SJSA1 (cell line): Measurements from ENCODE around the gene MXRA5. TPM values are rescaled to one million over a fixed set of nuclear protein-coding genes. Genes with fewer than 3 reads are reported as not detected.
"Not testable (repeated sequence)": the region's sequence is repeated elsewhere in the genome, so short reads cannot be mapped to it uniquely, and the experiment has no call there.

Experiments used
- DNase-seq, 2 experiments: peaks; one replicate each; pipeline ENCODE4 v3.0.0-alpha.2; 2015 to 2020; ENCODE audit warnings: low spot score in 2 of 2, low read depth in 1 of 2
- H3K27ac ChIP-seq: fragments of 250-450 bp; sonication (Bioruptor Pico); 2 replicates; pipeline ENCODE4 v1.5.1; 2020; ENCODE audit warnings: mild to moderate bottlenecking, moderate library complexity
- H3K27me3 ChIP-seq: fragments of 250-450 bp; sonication (Bioruptor Pico); replicated peaks from 2 replicates; pipeline ENCODE4 v1.5.1; 2020; ENCODE audit warnings: mild to moderate bottlenecking, moderate library complexity
- H3K36me3 ChIP-seq: fragments of 250-450 bp; sonication (Bioruptor Pico); 2 replicates; pipeline ENCODE4 v1.5.1; 2020; ENCODE audit warnings: mild to moderate bottlenecking
- H3K4me1 ChIP-seq: fragments of 250-450 bp; sonication (Bioruptor Pico); replicated peaks from 2 replicates; pipeline ENCODE4 v1.6.1; 2021; ENCODE audit warnings: mild to moderate bottlenecking
- H3K4me3 ChIP-seq: fragments of 250-450 bp; sonication (Bioruptor Pico); 2 replicates; pipeline ENCODE4 v1.5.1; 2020; ENCODE audit warnings: mild to moderate bottlenecking
- H3K9me3 ChIP-seq: fragments of 250-450 bp; sonication (Bioruptor Pico); replicated peaks from 2 replicates; pipeline ENCODE4 v1.5.1; 2020; ENCODE audit warnings: mild to moderate bottlenecking
- total RNA-seq: library from RNA; depleted of rRNA; stranded (reverse); fragments of >200 nt; shearing (Covaris generic); gene quantifications from 2 replicates; pipeline ENCODE4 v1.2.3, GENCODE V29; 2014

The MXRA5 gene
- total RNA-seq, 1 experiment from 2014 or later = 0.32 TPM

- no peaks in the 10 kb centered on the region for H3K36me3 ChIP-seq
- no peaks in the 10 kb centered on the region for H3K27me3 ChIP-seq
- DNase-seq = no peak
- no peaks in the 10 kb centered on the region for H3K4me1 ChIP-seq
- no peak overlapping the region for H3K27ac ChIP-seq
- H3K4me3 ChIP-seq = no peak overlapping the region
- no peaks in the 10 kb centered on the region for H3K9me3 ChIP-seq
Measured at GRCh38 chrX:3360881-3361280, 14.4 kb upstream of the MXRA5 start.

- H3K27me3 ChIP-seq, H3K9me3 ChIP-seq, H3K4me3 ChIP-seq, H3K27ac ChIP-seq, DNase-seq, H3K4me1 ChIP-seq, H3K36me3 ChIP-seq: not testable (repeated sequence)
Measured at GRCh38 chrX:3352741-3353140, 6.3 kb upstream of the MXRA5 start.

- Histone ChIP-seq H3K9me3 (no peaks in the 10 kb centered on the region), H3K4me3 (no peak overlapping the region), H3K36me3 (no peaks in the 10 kb centered on the region), H3K27me3 (no peaks in the 10 kb centered on the region), H3K4me1 (peaks cover 2% of the 10 kb centered on the region), H3K27ac (no peak overlapping the region)
- no peak for DNase-seq
Measured at GRCh38 chrX:3351276-3351675, 4.8 kb upstream of the MXRA5 start.

GRCh38 chrX:3348191-3348590, 1.7 kb upstream of the MXRA5 start:
- Histone ChIP-seq H3K36me3 (no peaks in the 10 kb centered on the region), H3K27ac (no peak overlapping the region), H3K4me1 (peaks cover 18% of the 10 kb centered on the region), H3K27me3 (no peaks in the 10 kb centered on the region), H3K9me3 (no peaks in the 10 kb centered on the region), H3K4me3 (no peak overlapping the region)
- no peak for DNase-seq

- peaks cover 18% of the 10 kb centered on the region for H3K4me1 ChIP-seq
- no peaks in the 10 kb centered on the region for H3K36me3 ChIP-seq
- peak overlapping the region; percentile 47 for H3K4me3 ChIP-seq
- peak overlapping the region; percentile 92 for H3K27ac ChIP-seq
- H3K27me3 ChIP-seq = no peaks in the 10 kb centered on the region
- no peaks in the 10 kb centered on the region for H3K9me3 ChIP-seq
- DNase-seq = peak; percentile 66 to 71
Measured at GRCh38 chrX:3345281-3346191, 916 bp downstream of the MXRA5 start.

- H3K36me3 ChIP-seq, H3K4me3 ChIP-seq, H3K9me3 ChIP-seq, H3K27me3 ChIP-seq, H3K27ac ChIP-seq, DNase-seq: not testable (repeated sequence)
- H3K4me1 ChIP-seq = peaks cover 18% of the 10 kb centered on the region
Measured at GRCh38 chrX:3343569-3343968, 2.9 kb downstream of the MXRA5 start.

GRCh38 chrX:3340016-3340415, 6.4 kb downstream of the MXRA5 start:
- DNase-seq = no peak
- H3K36me3 ChIP-seq = no peaks in the 10 kb centered on the region
- H3K27me3 ChIP-seq = no peaks in the 10 kb centered on the region
- no peak overlapping the region for H3K27ac ChIP-seq
- no peak overlapping the region for H3K4me3 ChIP-seq
- H3K4me1 ChIP-seq = peaks cover 6% of the 10 kb centered on the region
- H3K9me3 ChIP-seq = no peaks in the 10 kb centered on the region

GRCh38 chrX:3326681-3327080, 19.8 kb downstream of the MXRA5 start:
- Histone ChIP-seq H3K27me3 (no peaks in the 10 kb centered on the region), H3K4me3 (no peak overlapping the region), H3K4me1 (no peaks in the 10 kb centered on the region), H3K36me3 (no peaks in the 10 kb centered on the region), H3K9me3 (no peaks in the 10 kb centered on the region), H3K27ac (no peak overlapping the region)
- peak in 1 of 2 experiments; percentile 7 for DNase-seq

- DNase-seq = no peak
- Histone ChIP-seq H3K36me3 (no peaks in the 10 kb centered on the region), H3K27ac (no peak overlapping the region), H3K27me3 (no peaks in the 10 kb centered on the region), H3K4me1 (no peaks in the 10 kb centered on the region), H3K9me3 (no peaks in the 10 kb centered on the region), H3K4me3 (no peak overlapping the region)
Measured at GRCh38 chrX:3320471-3321046, 25.9 kb downstream of the MXRA5 start.

GRCh38 chrX:3317191-3317718, 29.2 kb downstream of the MXRA5 start:
- Histone ChIP-seq H3K27me3 (no peaks in the 10 kb centered on the region), H3K4me3 (no peak overlapping the region), H3K4me1 (no peaks in the 10 kb centered on the region), H3K36me3 (no peaks in the 10 kb centered on the region), H3K9me3 (no peaks in the 10 kb centered on the region), H3K27ac (no peak overlapping the region)
- DNase-seq = no peak

GRCh38 chrX:3312109-3312508, 34.3 kb downstream of the MXRA5 start:
- Histone ChIP-seq H3K36me3 (no peaks in the 10 kb centered on the region), H3K27ac (no peak overlapping the region), H3K4me3 (no peak overlapping the region), H3K9me3 (no peaks in the 10 kb centered on the region), H3K27me3 (no peaks in the 10 kb centered on the region), H3K4me1 (peaks cover 12% of the 10 kb centered on the region)
- DNase-seq = no peak

GRCh38 chrX:3307881-3308280, 38.6 kb downstream of the MXRA5 start:
- H3K4me3 ChIP-seq = no peak overlapping the region
- no peaks in the 10 kb centered on the region for H3K36me3 ChIP-seq
- peak in 1 of 2 experiments; percentile 44 for DNase-seq
- no peaks in the 10 kb centered on the region for H3K9me3 ChIP-seq
- peak overlapping the region; percentile 42 for H3K27ac ChIP-seq
- peaks cover 12% of the 10 kb centered on the region for H3K4me1 ChIP-seq
- H3K27me3 ChIP-seq = no peaks in the 10 kb centered on the region

- H3K4me3 ChIP-seq = no peak overlapping the region
Measured at GRCh38 chrX:3299636-3300035, 46.8 kb downstream of the MXRA5 start.

GRCh38 chrX:3295731-3296130, 50.7 kb downstream of the MXRA5 start:
- H3K4me3 ChIP-seq = no peak overlapping the region
- no peak overlapping the region for H3K27ac ChIP-seq
- H3K4me1 ChIP-seq = no peaks in the 10 kb centered on the region
- no peaks in the 10 kb centered on the region for H3K27me3 ChIP-seq
- DNase-seq = no peak
- H3K36me3 ChIP-seq = no peaks in the 10 kb centered on the region
- no peaks in the 10 kb centered on the region for H3K9me3 ChIP-seq

More at GRCh38 chrX:3299636-3300035, 46.8 kb downstream of the MXRA5 start:
- Histone ChIP-seq H3K27ac (no peak overlapping the region), H3K36me3 (no peaks in the 10 kb centered on the region), H3K27me3 (no peaks in the 10 kb centered on the region), H3K9me3 (no peaks in the 10 kb centered on the region), H3K4me1 (no peaks in the 10 kb centered on the region)
- DNase-seq = no peak
